GM19240 (cell line): Measurements from ENCODE around the gene SLC39A7.

ENCODE experiments used
- DNase-seq: peaks from one replicate; pipeline ENCODE4 v3.0.0; 2011; ENCODE audit warnings: low spot score; ENCODE audit not compliant: insufficient read length

SLC39A7 gene

GRCh38 chr6:33189164-33189563, 11.5 kb upstream of the SLC39A7 start:
- DNase-seq, result no peak

GRCh38 chr6:33189625-33190448, 10.8 kb upstream of the SLC39A7 start:
- no peak for DNase-seq

- DNase-seq, result no peak
These were observed 10.1 kb upstream of the SLC39A7 start for GRCh38 chr6:33190504-33191107.

DNA sequence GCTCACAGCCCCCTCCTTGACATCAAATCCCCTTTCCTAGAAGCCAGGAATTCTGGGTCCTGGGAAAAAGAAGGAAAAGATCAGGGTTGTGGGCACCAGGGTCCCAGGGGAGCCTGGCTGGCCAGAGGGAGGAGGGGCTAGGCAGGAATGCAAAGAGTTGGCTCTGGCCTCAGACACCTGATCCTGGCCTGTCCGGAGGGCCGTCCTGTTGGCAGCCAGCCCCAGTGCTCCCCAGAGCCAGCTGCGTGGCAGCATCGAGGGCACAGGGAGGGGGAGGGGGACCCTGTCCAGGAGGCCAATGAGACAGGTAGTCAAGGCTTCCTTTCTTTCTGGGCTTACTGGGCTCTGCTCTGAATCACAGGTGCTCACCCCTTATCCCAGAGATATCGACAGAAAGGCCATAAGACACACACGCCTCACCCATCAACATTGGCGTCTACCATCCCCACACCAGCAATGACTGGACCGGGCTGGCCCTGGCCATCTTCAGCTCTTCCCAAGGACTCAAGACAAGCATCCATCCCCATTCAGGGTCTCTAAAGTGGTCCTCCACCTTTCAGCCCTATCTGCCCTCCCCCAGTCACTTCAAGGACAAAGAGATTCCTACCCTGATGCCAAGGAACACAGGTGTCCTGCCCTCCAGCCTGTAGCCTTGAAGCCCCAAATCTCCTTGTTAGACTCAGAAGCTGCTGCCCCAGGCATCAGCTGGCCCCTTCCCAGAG, 9.1 kb upstream of the SLC39A7 start:
- no peak for DNase-seq

- no peak for DNase-seq
These were observed 8.5 kb upstream of the SLC39A7 start, which contains the start of gene COL11A2 for GRCh38 chr6:33192105-33192646. Gene COL11A2, minus strand, starts transcription at chr6:33192467. Its CDS starts 227 bp downstream, at chr6:33192240.

- DNase-seq, result no peak
These were observed 7.7 kb upstream of the SLC39A7 start for GRCh38 chr6:33192671-33193602.

GRCh38 chr6:33193619-33194018, 7.0 kb upstream of the SLC39A7 start:
- DNase-seq, result no peak

DNA sequence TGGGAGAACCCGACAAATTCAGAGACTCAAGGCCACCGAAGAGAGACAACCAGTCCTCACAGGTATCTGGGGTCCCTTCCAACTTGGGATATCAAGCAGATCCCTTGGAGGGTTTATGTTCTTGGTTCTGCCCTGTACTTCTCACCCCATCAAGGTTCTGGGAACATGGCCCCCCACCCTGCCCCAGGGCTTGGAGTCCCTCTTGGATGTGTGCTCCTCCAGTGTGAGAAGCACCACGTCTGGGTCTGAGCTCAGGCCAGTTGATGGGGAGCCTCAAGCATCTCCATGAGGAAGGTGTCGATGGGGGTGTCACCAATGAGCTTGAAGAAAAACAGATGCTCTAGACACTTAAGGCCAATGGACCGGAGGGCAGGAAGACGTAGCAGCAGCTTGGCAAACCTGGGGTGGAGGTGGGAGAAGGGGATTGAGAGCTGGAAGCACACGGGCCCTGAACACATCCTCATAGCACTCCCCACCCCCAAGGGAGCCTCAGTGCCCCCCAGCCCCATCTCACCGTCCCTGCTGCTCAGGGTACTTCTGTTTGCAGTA, 6.2 kb upstream of the SLC39A7 start:
- no peak for DNase-seq

- no peak for DNase-seq
These were observed 5.1 kb upstream of the SLC39A7 start for GRCh38 chr6:33195304-33196165.

- peak; percentile 76 for DNase-seq
These were observed 3.1 kb upstream of the SLC39A7 start for GRCh38 chr6:33197431-33198048.

DNA sequence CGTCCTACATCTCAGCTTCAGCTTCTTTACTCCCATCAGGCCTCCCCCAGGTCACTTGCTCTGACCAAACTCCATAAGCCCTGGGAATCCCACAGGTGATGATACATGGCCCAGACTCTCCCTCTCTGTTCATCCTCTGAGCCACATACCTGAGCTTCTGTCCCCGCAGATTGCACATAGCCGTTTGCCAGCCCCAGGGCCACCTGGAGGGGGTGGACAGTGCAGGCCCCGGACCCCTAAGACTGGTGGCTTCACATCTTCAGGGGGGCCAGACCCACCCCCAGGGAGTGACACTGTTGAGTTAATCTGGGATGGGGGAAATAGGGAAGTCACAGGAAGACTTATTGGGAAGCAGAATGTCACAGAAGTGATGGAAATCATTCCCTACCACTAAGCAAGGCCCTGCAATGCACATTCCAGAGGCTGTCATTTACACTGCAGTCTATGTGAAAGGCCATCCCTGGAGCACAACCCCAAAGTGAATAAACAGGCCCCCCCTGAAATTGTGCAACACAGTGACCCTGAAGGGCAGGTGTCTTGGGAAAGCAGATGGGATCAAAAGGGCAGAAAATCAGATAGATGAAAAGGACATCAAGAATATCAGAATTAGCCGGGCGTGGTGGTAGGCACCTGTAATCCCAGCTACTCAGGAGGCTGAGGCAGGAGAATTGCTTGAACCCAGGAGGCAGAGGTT, 2.4 kb upstream of the SLC39A7 start:
- DNase-seq, result no peak

DNA sequence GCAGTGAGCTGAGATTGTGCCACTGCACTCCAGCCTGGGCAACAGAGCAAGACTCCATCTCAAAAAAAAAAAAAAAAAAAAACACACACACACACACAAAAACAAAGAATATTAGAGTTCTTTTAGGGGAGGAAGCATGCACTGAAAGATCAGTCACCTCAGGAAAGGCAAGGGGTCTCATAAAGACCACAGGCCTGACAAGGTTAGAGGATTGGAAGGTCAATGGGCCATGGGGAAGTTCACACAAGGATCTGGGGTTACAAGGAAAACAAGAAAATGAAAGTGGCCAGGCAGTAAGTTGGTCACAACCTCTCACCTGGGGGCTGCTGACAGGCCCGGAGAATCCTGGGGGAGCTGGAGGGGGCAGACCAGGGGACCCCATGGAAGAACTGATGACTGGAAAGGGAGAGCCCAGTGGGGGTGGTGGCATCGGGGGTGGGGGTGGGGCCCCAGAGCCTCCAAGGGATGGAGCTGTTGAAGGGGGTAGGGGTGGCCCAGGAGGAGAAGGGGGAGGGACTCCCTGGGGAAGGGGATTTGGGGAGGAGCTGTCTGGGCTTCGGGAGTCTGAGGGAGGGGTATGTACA, 1.7 kb upstream of the SLC39A7 start:
- DNase-seq, result no peak

DNA sequence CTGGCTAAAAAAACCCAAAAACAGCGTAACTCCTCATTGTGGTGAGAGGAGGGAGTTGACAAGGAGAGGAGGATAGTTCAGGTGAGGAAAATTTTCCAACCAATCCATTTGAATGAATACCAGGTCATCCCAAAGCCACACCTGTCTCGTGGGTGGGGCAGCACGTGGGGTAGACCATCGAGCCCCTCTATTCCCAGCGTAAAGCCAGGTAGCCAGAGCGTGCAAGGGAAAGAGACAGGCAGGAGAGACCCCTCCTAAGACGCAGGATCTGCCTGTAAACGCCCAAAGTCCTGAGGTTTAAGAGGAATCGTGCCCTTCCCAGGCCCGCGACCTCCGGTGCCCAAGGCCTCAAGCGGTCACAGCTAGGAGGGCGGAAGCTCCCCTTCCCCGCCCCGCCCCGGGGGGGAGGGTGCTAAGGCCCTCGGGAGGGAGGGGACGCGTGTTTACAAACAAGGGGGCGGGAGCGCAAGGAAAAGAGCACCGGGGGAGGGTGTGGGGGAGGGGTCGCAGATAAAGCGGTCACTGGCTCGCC, 914 bp upstream of the SLC39A7 start:
- DNase-seq, result peak; percentile 69

DNA sequence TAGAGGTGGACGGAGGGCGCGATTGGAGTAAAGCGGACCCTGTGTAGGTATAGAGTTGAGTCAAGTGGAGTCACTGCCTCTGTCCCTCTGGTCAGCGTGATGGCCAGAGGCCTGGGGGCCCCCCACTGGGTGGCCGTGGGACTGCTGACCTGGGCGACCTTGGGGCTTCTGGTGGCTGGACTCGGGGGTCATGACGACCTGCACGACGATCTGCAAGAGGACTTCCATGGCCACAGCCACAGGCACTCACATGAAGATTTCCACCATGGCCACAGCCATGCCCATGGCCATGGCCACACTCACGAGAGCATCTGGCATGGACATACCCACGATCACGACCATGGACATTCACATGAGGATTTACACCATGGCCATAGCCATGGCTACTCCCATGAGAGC, 479 bp downstream of the SLC39A7 start:
- no peak for DNase-seq

DNA sequence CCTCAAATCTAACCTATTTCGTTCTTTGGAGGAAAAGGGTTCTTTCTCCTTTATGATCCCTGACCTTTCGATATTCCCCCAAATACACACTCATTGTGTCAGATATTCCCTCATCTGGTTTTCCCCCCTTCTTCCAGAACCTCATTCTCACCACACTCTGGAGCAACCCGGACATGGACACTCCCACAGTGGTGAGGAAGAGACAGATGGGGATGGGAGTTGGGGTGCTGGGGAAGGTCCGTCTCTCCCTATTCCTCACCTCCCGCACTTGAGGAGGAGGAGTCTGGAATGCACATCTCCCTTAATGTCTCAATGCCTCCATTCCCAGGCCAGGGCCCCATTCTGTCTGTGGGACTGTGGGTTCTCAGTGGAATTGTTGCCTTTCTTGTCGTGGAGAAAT, 1.3 kb downstream of the SLC39A7 start:
- DNase-seq, result no peak

- no peak for DNase-seq
These were observed 2.1 kb downstream of the SLC39A7 start for GRCh38 chr6:33202799-33203198.

GRCh38 chr6:33203443-33204164, 2.9 kb downstream of the SLC39A7 start:
- no peak for DNase-seq

DNA sequence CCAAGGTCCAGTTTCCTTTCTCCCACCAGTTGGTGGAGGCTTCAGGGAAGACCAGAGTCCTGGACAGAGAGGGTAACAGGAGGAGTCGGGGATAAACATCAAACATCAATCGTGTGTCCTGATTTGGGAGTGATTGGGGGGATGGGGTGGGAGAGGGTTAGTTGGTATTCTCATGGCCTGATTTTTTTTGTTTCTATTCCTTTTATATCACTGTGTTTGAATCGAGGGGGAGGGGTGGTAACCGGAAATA, 3.4 kb downstream of the SLC39A7 start:
- no peak for DNase-seq
